ENCODE data around the gene GDI2.
A peak's percentile ranks its signal among the peaks of the same experiment; 100 is the strongest.
"Not testable (repeated sequence)": the region's sequence is repeated elsewhere in the genome, so short reads cannot be mapped to it uniquely, and the experiment has no call there.

The GDI2 gene

DNA sequence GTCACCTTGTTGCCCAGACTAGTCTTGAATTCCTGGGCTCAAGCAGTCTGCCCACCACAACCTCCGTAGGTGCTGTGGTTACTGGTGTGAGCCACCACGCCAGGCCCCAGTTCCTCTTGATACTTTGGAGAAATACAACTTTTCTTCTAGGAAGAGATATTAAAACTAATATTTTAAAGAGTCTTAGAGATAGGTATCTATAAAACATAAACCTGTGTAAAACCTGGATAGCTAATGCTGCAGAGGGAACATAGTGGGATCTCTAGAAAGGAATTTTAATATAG, 4.8 kb upstream of the GDI2 start:
- H3K9me3 ChIP-seq (ENCODE audit: control insufficient read depth, low read length), result no peaks in the 10 kb centered on the region
- H3K27me3 ChIP-seq (ENCODE audit: control insufficient read depth, insufficient read depth, low read length), result no peaks in the 10 kb centered on the region
- peaks cover 12% of the 10 kb centered on the region for H3K4me1 ChIP-seq (ENCODE audit: control insufficient read depth, insufficient read depth, low read length)
- H3K4me3 ChIP-seq (ENCODE audit: low read length), result no peak overlapping the region
- no peaks in the 10 kb centered on the region for H3K36me3 ChIP-seq (ENCODE audit: control insufficient read depth, insufficient read depth, low read length)
- H3K9ac ChIP-seq (ENCODE audit: low read length), result no peak overlapping the region

- Histone ChIP-seq H3K4me3 (ENCODE audit: low read length) (no peak overlapping the region), H3K9me3 (ENCODE audit: control insufficient read depth, low read length) (no peaks in the 10 kb centered on the region), H3K27me3 (ENCODE audit: control insufficient read depth, insufficient read depth, low read length) (no peaks in the 10 kb centered on the region), H3K9ac (ENCODE audit: low read length) (no peak overlapping the region), H3K36me3 (ENCODE audit: control insufficient read depth, insufficient read depth, low read length) (no peaks in the 10 kb centered on the region), H3K4me1 (ENCODE audit: control insufficient read depth, insufficient read depth, low read length) (peaks cover 12% of the 10 kb centered on the region)
Observed at GRCh38 chr10:5817322-5818047, 4.3 kb upstream of the GDI2 start.

DNA sequence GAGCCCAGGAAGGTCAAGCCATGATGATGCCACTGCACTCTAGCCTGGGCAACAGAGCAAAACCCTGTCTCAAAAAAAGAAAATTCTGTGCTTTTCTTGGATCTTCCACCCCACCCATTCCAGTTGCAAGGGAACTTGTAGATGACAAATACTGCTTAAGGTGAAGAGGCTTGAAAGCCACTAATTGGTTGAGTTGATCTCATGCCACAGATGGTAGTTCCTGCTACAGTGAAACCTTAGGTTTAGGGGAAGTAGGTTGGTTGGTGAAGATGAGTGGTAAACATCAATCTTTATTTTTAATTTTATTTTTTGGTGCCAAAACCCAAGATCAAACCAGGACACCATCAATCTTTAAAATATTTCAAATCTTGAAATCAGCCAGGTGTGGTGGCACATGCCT, 2.9 kb upstream of the GDI2 start:
- no peak overlapping the region for H3K4me3 ChIP-seq (ENCODE audit: low read length)
- H3K27me3 ChIP-seq (ENCODE audit: control insufficient read depth, insufficient read depth, low read length), result no peaks in the 10 kb centered on the region
- no peak overlapping the region for H3K9ac ChIP-seq (ENCODE audit: low read length)
- peaks cover 12% of the 10 kb centered on the region for H3K4me1 ChIP-seq (ENCODE audit: control insufficient read depth, insufficient read depth, low read length)
- H3K36me3 ChIP-seq (ENCODE audit: control insufficient read depth, insufficient read depth, low read length), result no peaks in the 10 kb centered on the region
- no peaks in the 10 kb centered on the region for H3K9me3 ChIP-seq (ENCODE audit: control insufficient read depth, low read length)

- H3K9me3 ChIP-seq (ENCODE audit: control insufficient read depth, low read length), result no peaks in the 10 kb centered on the region
- H3K4me1 ChIP-seq (ENCODE audit: control insufficient read depth, insufficient read depth, low read length), result peaks cover 18% of the 10 kb centered on the region
- no peaks in the 10 kb centered on the region for H3K27me3 ChIP-seq (ENCODE audit: control insufficient read depth, insufficient read depth, low read length)
- peak overlapping the region; percentile 96 for H3K9ac ChIP-seq (ENCODE audit: low read length)
- no peaks in the 10 kb centered on the region for H3K36me3 ChIP-seq (ENCODE audit: control insufficient read depth, insufficient read depth, low read length)
- peak overlapping the region; percentile 58 for H3K4me3 ChIP-seq (ENCODE audit: low read length)
Observed at GRCh38 chr10:5814110-5815107, 1.2 kb upstream of the GDI2 start.

GRCh38 chr10:5813091-5813340, 218 bp downstream of the GDI2 start:
- Histone ChIP-seq H3K9me3 (ENCODE audit: control insufficient read depth, low read length) (no peaks in the 10 kb centered on the region), H3K36me3 (ENCODE audit: control insufficient read depth, insufficient read depth, low read length) (no peaks in the 10 kb centered on the region), H3K4me1 (ENCODE audit: control insufficient read depth, insufficient read depth, low read length) (peaks cover 21% of the 10 kb centered on the region), H3K4me3 (ENCODE audit: low read length) (peak overlapping the region; percentile 70), H3K27me3 (ENCODE audit: control insufficient read depth, insufficient read depth, low read length) (no peaks in the 10 kb centered on the region), H3K9ac (ENCODE audit: low read length) (peak overlapping the region; percentile 96)

GRCh38 chr10:5812283-5813090, 747 bp downstream of the GDI2 start:
- no peaks in the 10 kb centered on the region for H3K9me3 ChIP-seq (ENCODE audit: control insufficient read depth, low read length)
- H3K4me1 ChIP-seq (ENCODE audit: control insufficient read depth, insufficient read depth, low read length), result peaks cover 21% of the 10 kb centered on the region
- H3K9ac ChIP-seq (ENCODE audit: low read length), result peak overlapping the region; percentile 96
- H3K4me3 ChIP-seq (ENCODE audit: low read length), result peak overlapping the region; percentile 70
- no peaks in the 10 kb centered on the region for H3K27me3 ChIP-seq (ENCODE audit: control insufficient read depth, insufficient read depth, low read length)
- no peaks in the 10 kb centered on the region for H3K36me3 ChIP-seq (ENCODE audit: control insufficient read depth, insufficient read depth, low read length)

DNA sequence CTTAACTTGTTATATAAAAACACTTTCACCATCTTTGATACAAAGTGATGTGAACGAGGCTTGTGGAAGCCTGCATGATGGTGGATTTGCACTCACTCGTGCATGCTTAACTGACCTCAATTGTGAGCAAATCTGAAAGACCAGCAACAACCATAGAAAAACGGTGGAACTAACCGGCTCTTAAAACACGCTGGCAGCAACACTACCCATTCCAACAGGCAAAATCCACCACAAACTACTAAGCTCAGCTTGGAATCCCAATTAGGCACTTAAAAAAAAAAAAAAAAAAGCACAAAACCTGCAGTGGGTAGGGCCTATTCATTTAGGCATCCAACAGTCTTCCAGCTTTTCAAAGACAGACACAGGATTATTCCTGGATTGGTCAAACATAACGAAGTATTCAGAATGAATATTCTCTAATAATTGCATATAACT, 1.8 kb downstream of the GDI2 start:
- no peaks in the 10 kb centered on the region for H3K27me3 ChIP-seq (ENCODE audit: control insufficient read depth, insufficient read depth, low read length)
- H3K4me3 ChIP-seq (ENCODE audit: low read length), result peak overlapping the region; percentile 12
- H3K4me1 ChIP-seq (ENCODE audit: control insufficient read depth, insufficient read depth, low read length), result peaks cover 21% of the 10 kb centered on the region
- no peaks in the 10 kb centered on the region for H3K36me3 ChIP-seq (ENCODE audit: control insufficient read depth, insufficient read depth, low read length)
- no peaks in the 10 kb centered on the region for H3K9me3 ChIP-seq (ENCODE audit: control insufficient read depth, low read length)
- H3K9ac ChIP-seq (ENCODE audit: low read length), result peak overlapping the region; percentile 52

- H3K9me3 ChIP-seq (ENCODE audit: control insufficient read depth, low read length), result no peaks in the 10 kb centered on the region
- H3K36me3 ChIP-seq (ENCODE audit: control insufficient read depth, insufficient read depth, low read length), result no peaks in the 10 kb centered on the region
- H3K4me3 ChIP-seq (ENCODE audit: low read length), result no peak overlapping the region
- no peak overlapping the region for H3K9ac ChIP-seq (ENCODE audit: low read length)
- H3K27me3 ChIP-seq (ENCODE audit: control insufficient read depth, insufficient read depth, low read length), result no peaks in the 10 kb centered on the region
- peaks cover 21% of the 10 kb centered on the region for H3K4me1 ChIP-seq (ENCODE audit: control insufficient read depth, insufficient read depth, low read length)
Observed at GRCh38 chr10:5810225-5810624, 3.0 kb downstream of the GDI2 start.

GRCh38 chr10:5809527-5810154, 3.6 kb downstream of the GDI2 start:
- Histone ChIP-seq H3K4me1 (ENCODE audit: control insufficient read depth, insufficient read depth, low read length) (peaks cover 16% of the 10 kb centered on the region), H3K9me3 (ENCODE audit: control insufficient read depth, low read length) (no peaks in the 10 kb centered on the region), H3K27me3 (ENCODE audit: control insufficient read depth, insufficient read depth, low read length) (no peaks in the 10 kb centered on the region), H3K9ac (ENCODE audit: low read length) (no peak overlapping the region), H3K36me3 (ENCODE audit: control insufficient read depth, insufficient read depth, low read length) (no peaks in the 10 kb centered on the region), H3K4me3 (ENCODE audit: low read length) (no peak overlapping the region)

DNA sequence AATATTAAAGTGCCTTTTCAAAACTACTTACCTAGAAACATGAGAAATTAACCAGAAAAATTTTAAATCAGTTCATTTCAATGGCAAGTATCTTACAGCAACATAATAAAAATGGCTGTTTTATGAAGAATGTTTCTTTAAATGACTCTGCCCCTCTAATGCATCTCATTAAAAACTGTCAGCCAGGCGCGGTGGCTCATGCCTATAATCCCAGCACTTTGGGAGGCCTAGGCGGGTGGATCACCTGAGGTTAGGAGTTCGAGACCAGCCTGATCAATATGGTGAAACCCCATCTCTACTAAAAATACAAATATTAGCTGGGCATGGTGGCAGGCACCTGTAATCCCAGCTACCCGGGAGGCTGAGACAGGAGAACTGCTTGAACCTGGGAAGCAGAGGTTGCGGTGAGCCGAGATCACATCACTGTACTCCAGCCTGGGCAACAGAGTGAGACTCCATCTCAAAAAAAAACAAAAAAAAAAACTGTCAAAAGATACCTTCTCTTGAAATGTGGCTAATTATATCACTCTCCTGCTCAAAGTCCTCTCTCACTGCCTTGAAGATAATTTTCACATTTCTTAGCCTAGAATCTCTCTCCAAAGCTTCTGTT, 4.3 kb downstream of the GDI2 start:
- not testable (repeated sequence) for H3K27me3 ChIP-seq (ENCODE audit: control insufficient read depth, insufficient read depth, low read length); H3K36me3 ChIP-seq (ENCODE audit: control insufficient read depth, insufficient read depth, low read length); H3K4me1 ChIP-seq (ENCODE audit: control insufficient read depth, insufficient read depth, low read length); H3K9ac ChIP-seq (ENCODE audit: low read length); H3K4me3 ChIP-seq (ENCODE audit: low read length); H3K9me3 ChIP-seq (ENCODE audit: control insufficient read depth, low read length)

GRCh38 chr10:5806745-5807144, 6.5 kb downstream of the GDI2 start:
- Histone ChIP-seq H3K36me3 (ENCODE audit: control insufficient read depth, insufficient read depth, low read length) (no peaks in the 10 kb centered on the region), H3K4me1 (ENCODE audit: control insufficient read depth, insufficient read depth, low read length) (peaks cover 9% of the 10 kb centered on the region), H3K27me3 (ENCODE audit: control insufficient read depth, insufficient read depth, low read length) (no peaks in the 10 kb centered on the region), H3K9ac (ENCODE audit: low read length) (no peak overlapping the region), H3K4me3 (ENCODE audit: low read length) (no peak overlapping the region), H3K9me3 (ENCODE audit: control insufficient read depth, low read length) (no peaks in the 10 kb centered on the region)
